Esophagus muscularis mucosa (tissue), 4 donors: ENCODE data around the gene KMT2D. TPM values are rescaled to one million over a fixed set of nuclear protein-coding genes. Genes with fewer than 3 reads are reported as not detected.

Source experiments
- DNase-seq: peaks from one replicate; pipeline ENCODE4 v3.0.0-alpha.2; 2017; ENCODE audit errors: extremely low spot score
- H3K27ac ChIP-seq, 4 donors: fragments of 200-600 bp; sonication (generic); replicated peaks in 1 of 4; 1 replicate in 3 of 4; 2 replicates in 1 of 4; pipeline ENCODE4 v1.5.1; 2016 to 2019; ENCODE audit warnings: mild to moderate bottlenecking in 1 of 4
- H3K27me3 ChIP-seq, 4 donors: fragments of 200-600 bp; sonication (generic); one replicate each; pipeline versions ENCODE4 v1.5.1 to v1.6.0; 2016 to 2019
- H3K36me3 ChIP-seq, 4 donors: fragments of 200-600 bp; sonication (generic); one replicate each; pipeline ENCODE4 v1.5.1; 2016 to 2019
- H3K4me1 ChIP-seq, 4 donors: fragments of 200-600 bp; sonication (generic); one replicate each; pipeline ENCODE4 v1.5.1; 2016 to 2019
- H3K4me3 ChIP-seq, 4 donors: fragments of 200-600 bp; sonication (generic); 1 replicate in 2 of 4; 2 replicates in 2 of 4; pipeline ENCODE4 v1.5.1; 2016 to 2019; ENCODE audit warnings: mild to moderate bottlenecking in 4 of 4, moderate library complexity in 1 of 4
- H3K9me3 ChIP-seq, 4 donors: fragments of 200-600 bp; sonication (generic); 1 replicate in 3 of 4; 2 replicates in 1 of 4; pipeline ENCODE4 v1.5.1; 2016 to 2019
- EP300 ChIP-seq: sonication (generic); formaldehyde crosslinking; IDR thresholded peaks from one replicate; pipeline ENCODE4 v1.6.1; 2017; ENCODE audit warnings: antibody characterized with exemption
- POLR2A ChIP-seq: fragments of 450-650 bp; IDR thresholded peaks from one replicate; pipeline ENCODE4 v1.6.1; 2017; ENCODE audit warnings: antibody characterized with exemption, moderate library complexity, mild to moderate bottlenecking, low read depth
- POLR2AphosphoS5 ChIP-seq, 2 donors: sonication (generic); formaldehyde crosslinking; IDR thresholded peaks; one replicate each; pipeline ENCODE4 v1.6.1; 2017; ENCODE audit warnings: antibody characterized with exemption in 2 of 2
- WGBS: methylation state at CpG from one replicate; pipeline ENCODE4 v1.1.5; 2018; 5-methylcytosine and 5-hydroxymethylcytosine counted together
- intact Hi-C: fragments of 100-400 bp; cut with DNase I; formaldehyde crosslinking; loops from one replicate; pipeline ENCODE4 v1.15.1; 2023
- total RNA-seq, 4 donors: library from RNA; depleted of rRNA; stranded (reverse); fragments of >200 nt; gene quantifications; one replicate each; pipeline versions ENCODE4 v1.1.0 to v1.2.1, GENCODE V29; 2016
- TF ChIP-seq, protein P1 (sequence below), 3 experiments: fragments of 200-600 bp in 2 of 3; fragments of 450-650 bp in 1 of 3; sonication (generic) in 2 of 3; IDR thresholded peaks; one replicate each; pipeline ENCODE4 v1.5.1; 2017 to 2019; ENCODE audit warnings: antibody characterized with exemption in 3 of 3, mild to moderate bottlenecking in 2 of 3, moderate library complexity in 1 of 3

The KMT2D gene
- total RNA-seq, 4 donors from 2014 or later: 47.2 to 85.2 (median 76.2) TPM

DNA sequence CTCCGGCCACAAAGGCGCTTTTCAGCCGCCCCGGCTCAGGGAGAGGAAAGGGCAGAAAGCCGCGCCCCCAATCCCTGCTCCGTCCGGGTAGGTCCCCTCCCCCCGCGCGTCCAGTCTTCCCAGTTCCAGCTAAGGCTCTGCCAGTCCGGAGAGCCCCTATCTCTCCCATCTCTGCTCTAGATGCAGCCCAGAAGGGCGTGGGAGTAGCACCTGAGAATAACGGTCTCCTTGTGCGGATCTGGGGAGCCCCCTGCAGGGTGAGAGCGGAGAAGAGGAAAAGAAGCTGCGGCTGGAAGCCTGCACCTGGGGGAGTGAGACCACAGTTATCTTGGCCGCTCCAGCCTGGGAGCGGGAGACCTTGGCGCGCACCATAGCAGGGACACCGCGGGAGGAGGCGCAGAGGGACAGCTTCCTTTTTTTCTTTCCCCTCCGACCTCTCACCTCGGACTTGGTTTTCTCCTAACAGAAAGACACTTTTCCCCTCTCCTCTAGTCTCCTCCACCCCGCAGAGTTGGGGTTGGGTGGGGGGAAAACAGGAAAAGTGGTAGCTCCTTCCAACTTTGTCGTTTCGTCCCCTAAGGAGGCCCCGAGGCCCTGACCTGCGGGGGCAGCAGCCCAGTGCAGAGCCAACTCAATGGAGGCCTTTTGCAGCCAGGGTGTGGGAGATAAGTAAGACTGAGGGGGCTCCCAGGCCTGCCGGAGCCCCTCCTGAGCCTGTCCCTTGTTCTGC, 31.7 kb upstream of the KMT2D start:
- DNase-seq: no peak
- intact Hi-C loops: no loop called here
- WGBS: 7% methylated on average over 29 of the region's 32 CpGs
- TF ChIP-seq POLR2A (no peak), POLR2AphosphoS5 (IDR thresholded peaks at IDR 0.05) (no peak), EP300 (no peak)
- TF ChIP-seq, protein P1, sequence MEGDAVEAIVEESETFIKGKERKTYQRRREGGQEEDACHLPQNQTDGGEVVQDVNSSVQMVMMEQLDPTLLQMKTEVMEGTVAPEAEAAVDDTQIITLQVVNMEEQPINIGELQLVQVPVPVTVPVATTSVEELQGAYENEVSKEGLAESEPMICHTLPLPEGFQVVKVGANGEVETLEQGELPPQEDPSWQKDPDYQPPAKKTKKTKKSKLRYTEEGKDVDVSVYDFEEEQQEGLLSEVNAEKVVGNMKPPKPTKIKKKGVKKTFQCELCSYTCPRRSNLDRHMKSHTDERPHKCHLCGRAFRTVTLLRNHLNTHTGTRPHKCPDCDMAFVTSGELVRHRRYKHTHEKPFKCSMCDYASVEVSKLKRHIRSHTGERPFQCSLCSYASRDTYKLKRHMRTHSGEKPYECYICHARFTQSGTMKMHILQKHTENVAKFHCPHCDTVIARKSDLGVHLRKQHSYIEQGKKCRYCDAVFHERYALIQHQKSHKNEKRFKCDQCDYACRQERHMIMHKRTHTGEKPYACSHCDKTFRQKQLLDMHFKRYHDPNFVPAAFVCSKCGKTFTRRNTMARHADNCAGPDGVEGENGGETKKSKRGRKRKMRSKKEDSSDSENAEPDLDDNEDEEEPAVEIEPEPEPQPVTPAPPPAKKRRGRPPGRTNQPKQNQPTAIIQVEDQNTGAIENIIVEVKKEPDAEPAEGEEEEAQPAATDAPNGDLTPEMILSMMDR (IDR thresholded peaks at IDR 0.05): peak in 1 of 3 experiments; percentile 34
- Histone ChIP-seq H3K27me3 (peaks cover 0 to 65% (median 51%) of the 10 kb centered on the region in 4 donors), H3K27ac (peak overlapping the region; percentile 16 to 62 (median 19)), H3K4me1 (peaks cover 58 to 78% (median 70%) of the 10 kb centered on the region in 4 donors), H3K4me3 (peak overlapping the region; percentile 32 to 52 (median 40)), H3K36me3 (peaks cover 5 to 15% (median 8%) of the 10 kb centered on the region in 4 donors), H3K9me3 (no peaks in the 10 kb centered on the region)

DNA sequence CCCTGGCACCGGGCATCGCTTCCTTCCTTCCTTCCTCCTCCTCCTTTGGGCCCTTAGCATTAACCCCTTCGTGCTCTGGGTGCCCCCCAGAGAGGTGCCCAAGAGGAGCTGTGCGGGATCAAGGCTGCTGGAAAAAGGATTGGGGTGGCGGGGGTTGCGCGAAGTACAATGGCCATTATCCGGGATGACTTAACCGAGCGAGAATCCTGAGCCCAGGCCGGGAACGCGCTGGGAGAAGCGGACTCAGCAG, 31.2 kb upstream of the KMT2D start:
- Histone ChIP-seq H3K9me3 (no peaks in the 10 kb centered on the region), H3K4me3 (peak overlapping the region; percentile 32 to 52 (median 40)), H3K4me1 (peaks cover 58 to 78% (median 70%) of the 10 kb centered on the region in 4 donors), H3K27me3 (peaks cover 0 to 65% (median 51%) of the 10 kb centered on the region in 4 donors), H3K36me3 (peaks cover under 1 to 10% (median 3%) of the 10 kb centered on the region in 4 donors), H3K27ac (peak overlapping the region in 3 of 4 donors; percentile 16 to 62 (median 21))
- TF ChIP-seq POLR2A: no peak
- TF ChIP-seq, protein P1 (IDR thresholded peaks at IDR 0.05): no peak
- no peak for TF ChIP-seq POLR2AphosphoS5 (IDR thresholded peaks at IDR 0.05)
- TF ChIP-seq EP300: no peak
- no peak for DNase-seq
- intact Hi-C loops: no loop called here
- 0% methylated on average over 14 of the region's 14 CpGs for WGBS

DNA sequence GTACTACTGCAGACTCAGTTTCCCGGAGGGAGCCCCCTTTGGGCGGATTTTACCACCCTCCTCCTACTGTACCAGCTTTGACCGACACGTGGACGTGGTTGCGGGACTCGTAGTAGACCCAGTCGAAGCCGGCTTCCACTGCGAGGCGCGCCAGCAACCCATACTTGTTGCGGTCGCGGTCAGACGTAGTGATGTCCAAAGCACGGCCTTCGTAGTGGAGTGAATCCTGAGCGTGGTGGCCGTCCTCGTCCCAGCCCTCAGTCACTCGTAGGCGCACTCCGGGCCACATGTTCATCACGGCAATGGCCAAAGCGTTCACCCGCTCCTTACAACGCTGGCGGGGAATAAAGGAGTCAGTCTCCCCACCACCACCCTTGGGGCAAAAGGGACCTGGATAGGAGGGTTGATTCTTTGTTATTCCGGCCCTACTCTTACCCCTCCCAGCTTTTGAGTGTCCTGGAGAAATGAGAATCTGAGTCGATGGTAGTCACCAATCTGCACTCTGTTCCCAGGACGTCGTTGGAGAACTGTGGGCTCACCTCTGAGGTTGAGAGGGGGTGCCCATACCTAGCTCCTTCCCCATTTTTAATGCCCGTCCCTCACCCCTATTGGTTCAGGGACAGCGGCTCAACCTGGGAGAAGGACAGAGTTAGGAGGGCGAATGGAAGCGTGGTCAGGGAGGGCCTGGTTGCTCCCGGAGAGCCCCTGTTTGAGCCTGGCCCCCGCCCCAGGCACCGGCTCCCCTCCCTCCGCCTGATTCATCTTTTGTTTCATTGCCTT, 30.7 kb upstream of the KMT2D start:
- TF ChIP-seq EP300 (no peak), POLR2AphosphoS5 (IDR thresholded peaks at IDR 0.05) (no peak), POLR2A (no peak)
- TF ChIP-seq, protein P1 (IDR thresholded peaks at IDR 0.05): no peak
- intact Hi-C loops: no loop called here
- H3K27ac ChIP-seq: peak overlapping the region in 3 of 4 donors; percentile 16 to 62 (median 21)
- H3K27me3 ChIP-seq: peaks cover 0 to 65% (median 51%) of the 10 kb centered on the region in 4 donors
- H3K36me3 ChIP-seq: peaks cover 0 to 6% (median 0%) of the 10 kb centered on the region in 4 donors
- 56% methylated on average over 29 of the region's 41 CpGs for WGBS
- DNase-seq: no peak
- no peaks in the 10 kb centered on the region for H3K9me3 ChIP-seq
- peak overlapping the region; percentile 32 to 52 (median 40) for H3K4me3 ChIP-seq
- peaks cover 58 to 78% (median 72%) of the 10 kb centered on the region in 4 donors for H3K4me1 ChIP-seq

DNA sequence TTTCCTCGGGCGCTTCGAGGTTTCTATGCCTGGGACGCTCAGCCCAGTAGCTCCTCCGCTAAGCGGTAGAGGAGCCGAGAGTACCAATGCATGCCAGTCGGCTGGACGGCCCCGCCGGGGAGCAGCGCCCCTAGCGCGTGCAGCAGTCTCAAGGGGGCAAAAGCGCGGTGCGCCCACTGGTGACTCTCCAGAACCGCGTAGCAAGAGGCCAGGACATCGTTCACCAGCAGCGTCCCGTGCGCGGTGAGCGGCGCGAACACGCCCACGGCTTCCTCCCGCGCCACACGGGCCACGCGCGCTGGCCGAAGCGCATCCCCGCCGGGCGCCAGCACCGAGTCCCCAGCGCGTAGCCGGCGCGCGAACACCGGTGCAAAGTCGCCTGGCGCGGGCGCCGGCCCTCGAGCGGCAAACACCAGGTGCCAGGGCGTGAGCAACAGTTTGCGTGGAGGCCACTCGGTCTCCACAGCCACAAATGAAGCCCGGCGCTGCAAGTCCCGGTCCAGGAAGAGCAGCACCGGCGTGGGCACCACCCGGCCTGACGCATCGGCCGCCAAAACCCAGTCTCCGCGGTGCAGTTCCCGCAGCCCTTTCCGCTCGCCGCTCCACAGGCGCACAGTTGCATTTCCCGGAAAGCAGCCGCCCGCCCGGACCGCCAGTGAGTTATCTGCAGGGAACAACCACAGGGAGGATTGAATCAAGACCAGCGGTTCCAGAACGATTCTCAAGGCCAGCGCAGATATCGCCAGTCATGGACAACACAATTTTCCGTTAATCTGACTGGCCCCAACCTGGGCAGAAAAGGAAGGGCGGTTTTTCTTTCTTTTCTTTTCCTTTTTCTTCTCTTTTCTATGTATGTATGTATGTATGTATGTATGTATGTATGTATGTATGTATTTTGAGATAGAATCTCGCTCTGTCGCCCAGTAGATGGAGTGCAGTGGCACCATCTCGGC, 29.5 kb upstream of the KMT2D start:
- intact Hi-C loops: loop anchor here (5.0 kb wide), 1 partner anchor 32 kb away; no protein-coding TSS in a partner anchor
- Histone ChIP-seq H3K4me1 (peaks cover 58 to 79% (median 75%) of the 10 kb centered on the region in 4 donors), H3K9me3 (no peaks in the 10 kb centered on the region), H3K4me3 (peak overlapping the region; percentile 41 to 54 (median 46)), H3K36me3 (no peaks in the 10 kb centered on the region), H3K27ac (peak overlapping the region in 2 of 4 donors; percentile 15 to 62), H3K27me3 (peaks cover 0 to 65% (median 51%) of the 10 kb centered on the region in 4 donors)
- TF ChIP-seq POLR2A (no peak), POLR2AphosphoS5 (IDR thresholded peaks at IDR 0.05) (no peak), EP300 (no peak)
- no peak for DNase-seq
- 11% methylated on average over 36 of the region's 88 CpGs for WGBS
